ENCODE results near the gene NTRK3.

The NTRK3 gene

GRCh38 chr15:87941606-87942005 is 314.9 kb downstream of the NTRK3 start:
- no peak for DNase-seq (ENCODE audit: low read depth in 2 of 2)

DNA sequence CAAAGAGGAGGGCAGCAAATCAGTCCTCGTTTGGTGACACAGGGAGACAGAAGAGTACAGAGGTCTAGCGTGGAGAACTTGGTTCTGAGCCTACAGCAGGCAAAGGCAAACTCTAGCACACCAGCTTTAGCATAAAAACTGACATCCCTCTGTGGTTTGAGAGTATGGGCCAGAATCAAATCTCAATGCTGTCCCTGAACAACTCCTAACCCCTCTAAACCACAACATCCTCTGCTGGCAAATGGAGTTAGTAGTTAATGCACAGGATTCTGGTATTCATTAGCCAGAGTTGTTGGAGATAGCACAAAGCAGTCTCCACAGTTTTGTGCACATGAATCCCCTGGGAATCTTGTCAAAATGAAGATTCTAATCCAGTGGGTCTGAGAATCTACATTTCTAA is 315.8 kb downstream of the NTRK3 start:
- DNase-seq (ENCODE audit: low read depth in 2 of 2), result no peak

- no peak for DNase-seq (ENCODE audit: low read depth in 2 of 2)
Observed at GRCh38 chr15:87939848-87940457, 316.6 kb downstream of the NTRK3 start.

DNA sequence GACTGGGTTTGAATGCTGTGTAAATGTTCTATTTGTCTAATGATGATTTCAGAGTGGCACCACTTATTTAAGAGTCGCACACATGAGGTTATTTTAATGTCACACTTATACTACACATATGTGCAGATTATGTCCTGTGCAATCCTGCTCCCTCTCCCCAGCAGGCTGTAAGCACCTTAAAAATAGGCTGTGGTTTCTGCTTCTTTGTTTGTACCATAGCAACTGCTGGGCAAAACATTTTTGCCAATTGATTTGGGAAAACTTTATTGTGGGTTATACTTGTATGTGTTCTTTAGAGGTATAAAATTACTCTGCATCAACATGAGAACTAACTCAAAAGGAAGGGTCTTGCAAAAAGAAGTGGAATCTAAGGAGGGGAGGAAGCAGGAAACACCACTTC is 318.5 kb downstream of the NTRK3 start:
- DNase-seq (ENCODE audit: low read depth in 2 of 2), result no peak

- no peak for DNase-seq (ENCODE audit: low read depth in 2 of 2)
Observed at GRCh38 chr15:87935583-87935982, 321.0 kb downstream of the NTRK3 start.

GRCh38 chr15:87931584-87931983 is 325.0 kb downstream of the NTRK3 start:
- no peak for DNase-seq (ENCODE audit: low read depth in 2 of 2)

- DNase-seq (ENCODE audit: low read depth in 2 of 2), result no peak
Observed at GRCh38 chr15:87930457-87930856, 326.1 kb downstream of the NTRK3 start.

GRCh38 chr15:87929841-87930240 is 326.7 kb downstream of the NTRK3 start:
- no peak for DNase-seq (ENCODE audit: low read depth in 2 of 2)

- DNase-seq (ENCODE audit: low read depth in 2 of 2), result no peak
Observed at GRCh38 chr15:87924433-87924832, 332.1 kb downstream of the NTRK3 start.

DNA sequence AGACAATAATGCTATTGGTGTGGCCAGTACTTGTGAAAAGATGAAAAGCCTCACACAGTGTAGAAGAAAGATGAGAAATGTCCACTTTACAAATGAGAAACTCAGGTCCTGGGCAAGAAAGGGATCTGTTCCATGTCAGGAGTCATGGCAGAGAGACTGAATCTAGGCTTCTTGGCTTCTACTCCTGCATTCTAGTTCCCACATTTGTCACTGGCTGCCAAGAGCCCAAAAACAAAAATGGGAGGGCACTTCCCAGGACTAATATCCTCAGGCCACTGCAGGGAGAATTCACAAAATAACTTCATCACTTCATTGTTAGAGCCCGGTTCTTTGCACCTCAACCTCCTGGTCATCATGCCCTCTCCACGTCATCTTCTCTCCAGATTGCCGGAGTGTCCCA is 337.5 kb downstream of the NTRK3 start:
- DNase-seq (ENCODE audit: low read depth in 2 of 2), result no peak

DNA sequence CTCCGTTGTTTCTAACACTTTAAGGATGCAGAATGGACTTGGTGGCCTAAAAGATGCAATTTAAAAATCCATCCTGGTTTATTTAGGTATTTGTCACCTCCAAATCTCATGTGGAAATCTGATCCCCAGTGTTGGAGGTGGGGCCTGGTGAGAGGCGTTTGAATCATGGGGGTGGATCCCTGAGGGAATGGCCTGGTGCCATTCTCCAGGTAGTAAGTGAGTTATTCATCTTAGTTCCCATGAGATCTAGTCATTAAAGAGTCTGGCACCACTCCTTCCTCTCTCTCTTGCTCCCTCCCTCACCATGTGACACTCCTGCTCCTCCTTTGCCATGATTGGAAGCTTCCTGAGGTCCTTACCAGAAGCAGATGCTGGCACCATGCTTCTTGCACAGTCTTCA is 339.1 kb downstream of the NTRK3 start:
- no peak for DNase-seq (ENCODE audit: low read depth in 2 of 2)

GRCh38 chr15:87916208-87916607 is 340.3 kb downstream of the NTRK3 start:
- DNase-seq (ENCODE audit: low read depth in 2 of 2), result no peak

GRCh38 chr15:87910301-87910700 is 346.2 kb downstream of the NTRK3 start:
- no peak for DNase-seq (ENCODE audit: low read depth in 2 of 2)

GRCh38 chr15:87907676-87908446 is 348.7 kb downstream of the NTRK3 start:
- DNase-seq (ENCODE audit: low read depth in 2 of 2), result no peak

DNA sequence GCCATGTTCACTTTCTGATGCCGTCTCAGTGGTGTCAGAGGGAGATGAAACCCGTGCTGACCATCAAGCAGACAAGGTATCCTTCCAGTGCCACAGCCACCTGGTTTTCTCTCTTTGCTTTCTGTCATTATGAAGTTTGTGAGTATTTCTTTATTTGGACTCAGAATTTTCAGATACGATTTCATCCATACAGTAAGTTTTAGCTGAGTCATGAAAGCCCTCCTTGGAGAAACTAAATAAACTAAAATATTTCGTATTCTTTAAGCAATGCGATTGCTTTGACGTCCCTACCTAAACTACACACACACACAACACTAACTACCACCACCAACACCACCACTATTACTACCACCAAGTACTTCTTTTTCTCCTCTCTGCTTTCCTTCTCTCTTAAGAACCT is 350.1 kb downstream of the NTRK3 start:
- DNase-seq (ENCODE audit: low read depth in 2 of 2), result no peak

DNA sequence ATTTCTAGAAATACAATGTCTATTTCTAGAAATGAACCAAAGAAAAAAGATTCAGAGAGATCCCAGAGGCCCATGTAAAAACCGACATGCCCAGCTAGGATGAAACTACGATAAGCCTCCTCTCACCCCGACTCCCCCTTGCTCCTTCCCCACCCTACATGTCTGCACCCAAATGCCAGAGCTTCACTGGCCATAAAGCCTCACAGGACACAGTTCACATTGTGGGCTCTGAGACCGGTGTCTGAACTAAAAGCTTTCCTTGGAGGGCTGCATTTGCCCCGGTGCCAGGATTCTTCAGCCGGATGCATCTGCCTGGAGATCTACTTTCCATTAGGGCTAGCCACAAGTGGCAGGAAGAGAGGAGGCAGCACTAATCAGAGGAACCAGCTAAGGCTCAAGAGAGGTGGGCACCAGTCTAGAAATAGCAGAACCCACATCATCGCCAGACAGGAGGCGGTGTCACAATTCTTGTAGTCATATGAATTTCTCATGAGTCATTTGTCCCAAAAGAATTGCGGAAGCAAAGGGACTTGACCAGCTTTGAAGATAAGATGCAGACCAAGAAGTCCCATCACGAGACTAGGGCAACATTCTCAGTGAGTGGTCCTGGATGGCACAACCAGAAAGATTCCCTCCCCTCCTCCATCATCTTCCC is 353.6 kb downstream of the NTRK3 start:
- no peak for DNase-seq (ENCODE audit: low read depth in 2 of 2)

GRCh38 chr15:87901926-87902690 is 354.4 kb downstream of the NTRK3 start:
- no peak for DNase-seq (ENCODE audit: low read depth in 2 of 2)

- no peak for DNase-seq (ENCODE audit: low read depth in 2 of 2)
Observed at GRCh38 chr15:87901008-87901407, 355.5 kb downstream of the NTRK3 start.

DNA sequence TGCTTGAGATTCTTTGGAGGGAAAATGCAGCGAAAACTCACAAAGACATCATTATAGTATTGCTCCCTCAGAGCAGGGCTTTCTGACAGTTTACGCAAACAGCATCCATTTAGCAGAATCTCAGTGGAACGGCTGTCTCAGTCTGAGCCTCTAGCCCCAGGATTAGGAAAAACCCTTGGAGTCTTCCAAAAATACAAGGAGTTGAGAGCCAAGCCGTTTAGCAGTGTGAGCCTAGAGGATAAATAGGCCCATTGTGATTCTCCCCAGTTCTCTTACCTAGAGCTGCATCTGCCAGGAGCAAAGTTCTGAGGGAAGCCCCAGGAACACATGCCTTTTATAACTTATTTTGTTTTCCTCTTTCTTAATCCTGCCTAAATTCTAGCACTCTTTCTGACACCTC is 359.6 kb downstream of the NTRK3 start:
- DNase-seq (ENCODE audit: low read depth in 2 of 2), result no peak

GRCh38 chr15:87887177-87887576 is 369.4 kb downstream of the NTRK3 start:
- DNase-seq (ENCODE audit: low read depth in 2 of 2), result no peak

GRCh38 chr15:87881026-87881425 is 375.5 kb downstream of the NTRK3 start:
- DNase-seq (ENCODE audit: low read depth in 2 of 2), result no peak

GRCh38 chr15:87877822-87878542 is 378.6 kb downstream of the NTRK3 start:
- no peak for DNase-seq (ENCODE audit: low read depth in 2 of 2)

Measured in activated CD4-positive, alpha-beta T cell treated with anti-CD3 and anti-CD28 coated beads for 24 hours (primary cell).